NCI-H748 treated with DMSO at 0.1 percent for 48 hours (cell line): ENCODE results near the gene PCDHGA7.
"Not testable (repeated sequence)": the region's sequence is repeated elsewhere in the genome, so short reads cannot be mapped to it uniquely, and the experiment has no call there.

ENCODE experiments used
- DNase-seq: peaks from one replicate; lab custom pipeline; 2025; lab: John Stamatoyannopoulos, UW

The PCDHGA7 gene

GRCh38 chr5:141382469-141383294 lies at the start of gene PCDHGA7:
TSS of gene PCDHGA7 (plus strand) at chr5:141382742. CDS start at chr5:141382900, 158 bp downstream.
- DNase-seq, result no peak

GRCh38 chr5:141338538-141339306 lies 43.8 kb upstream of the PCDHGA7 start, which contains the start of gene PCDHGA2:
TSS of gene PCDHGA2 (plus strand) at chr5:141338760.
- no peak for DNase-seq

- DNase-seq, result not testable (repeated sequence)
These were observed 41.7 kb upstream of the PCDHGA7 start for GRCh38 chr5:141340781-141341354.

- no peak for DNase-seq
These were observed 39.8 kb upstream of the PCDHGA7 start for GRCh38 chr5:141342773-141343172.

- no peak for DNase-seq
These were observed 39.1 kb upstream of the PCDHGA7 start, which contains the start of gene PCDHGA3 for GRCh38 chr5:141343242-141343952. TSS of gene PCDHGA3 (plus strand) at chr5:141343829. CDS start at chr5:141344034, 205 bp downstream.

- no peak for DNase-seq
These were observed 38.5 kb upstream of the PCDHGA7 start for GRCh38 chr5:141343953-141344463.

- no peak for DNase-seq
These were observed 37.2 kb upstream of the PCDHGA7 start for GRCh38 chr5:141345327-141345726.

- DNase-seq, result not testable (repeated sequence)
These were observed 36.5 kb upstream of the PCDHGA7 start for GRCh38 chr5:141346017-141346416.

- DNase-seq, result peak; percentile 90
These were observed 32.5 kb upstream of the PCDHGA7 start, which contains the start of gene PCDHGB1 for GRCh38 chr5:141349917-141350619. TSS of gene PCDHGB1 (plus strand) at chr5:141350099. CDS start at chr5:141350261, 162 bp downstream.

GRCh38 chr5:141351591-141351990 lies 31.0 kb upstream of the PCDHGA7 start:
- no peak for DNase-seq

GRCh38 chr5:141354900-141355469 lies 27.6 kb upstream of the PCDHGA7 start, which contains the start of gene PCDHGA4:
TSS of gene PCDHGA4 (plus strand) at chr5:141355021. CDS start at chr5:141355108, 87 bp downstream.
- no peak for DNase-seq

- DNase-seq, result no peak
These were observed 26.9 kb upstream of the PCDHGA7 start for GRCh38 chr5:141355641-141356040.

- DNase-seq, result no peak
These were observed 26.4 kb upstream of the PCDHGA7 start for GRCh38 chr5:141356133-141356532.

- no peak for DNase-seq
These were observed 25.6 kb upstream of the PCDHGA7 start for GRCh38 chr5:141356950-141357349.

- no peak for DNase-seq
These were observed 22.6 kb upstream of the PCDHGA7 start, which contains the start of gene PCDHGB2 for GRCh38 chr5:141359790-141360426. TSS of gene PCDHGB2 (plus strand) at chr5:141359994. CDS start at chr5:141360136, 142 bp downstream.

GRCh38 chr5:141360685-141361084 lies 21.9 kb upstream of the PCDHGA7 start:
- no peak for DNase-seq

- DNase-seq, result no peak
These were observed 19.8 kb upstream of the PCDHGA7 start for GRCh38 chr5:141362719-141363118.

- no peak for DNase-seq
These were observed 18.4 kb upstream of the PCDHGA7 start, which contains the start of gene PCDHGA5 for GRCh38 chr5:141363952-141364660. TSS of gene PCDHGA5 (plus strand) at chr5:141364162. CDS start at chr5:141364331, 169 bp downstream.
